GM19239 (cell line): Measurements from ENCODE around the gene C19orf73.
"Not testable (repeated sequence)": the region's sequence is repeated elsewhere in the genome, so short reads cannot be mapped to it uniquely, and the experiment has no call there.

Source experiments
- DNase-seq: peaks from one replicate; pipeline ENCODE4 v3.0.0; 2011; ENCODE audit warnings: low spot score; ENCODE audit not compliant: insufficient read length
- FAIRE-seq: peaks from 2 replicates; lab custom pipeline; 2011; peaks lifted over from hg19 to GRCh38; lab: Jason Lieb, UNC

Gene C19orf73

DNA sequence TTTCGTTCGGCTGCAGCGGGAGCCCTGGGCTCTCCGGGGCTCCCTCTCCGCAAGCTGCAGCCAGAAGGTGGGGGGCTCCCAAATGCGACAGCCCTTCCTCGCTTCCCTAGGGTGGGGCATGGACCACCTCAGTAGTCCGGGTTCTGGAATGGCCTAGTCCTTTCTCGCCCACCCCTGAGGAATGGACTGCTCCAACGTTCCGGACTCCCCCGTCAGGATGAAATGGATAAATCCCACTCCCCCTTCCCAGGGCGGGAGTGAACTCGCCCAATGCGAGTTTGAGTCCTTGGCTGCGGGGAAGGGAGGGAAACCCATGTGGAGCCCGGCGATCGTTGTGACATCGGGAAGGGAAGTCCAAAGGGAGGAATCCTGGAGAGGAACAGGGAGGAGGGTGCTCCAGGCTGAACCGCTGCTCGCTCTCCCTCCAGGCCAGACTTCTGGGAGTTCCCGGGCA, 30.7 kb upstream of the C19orf73 start:
- no peak for DNase-seq
- no peak for FAIRE-seq

DNA sequence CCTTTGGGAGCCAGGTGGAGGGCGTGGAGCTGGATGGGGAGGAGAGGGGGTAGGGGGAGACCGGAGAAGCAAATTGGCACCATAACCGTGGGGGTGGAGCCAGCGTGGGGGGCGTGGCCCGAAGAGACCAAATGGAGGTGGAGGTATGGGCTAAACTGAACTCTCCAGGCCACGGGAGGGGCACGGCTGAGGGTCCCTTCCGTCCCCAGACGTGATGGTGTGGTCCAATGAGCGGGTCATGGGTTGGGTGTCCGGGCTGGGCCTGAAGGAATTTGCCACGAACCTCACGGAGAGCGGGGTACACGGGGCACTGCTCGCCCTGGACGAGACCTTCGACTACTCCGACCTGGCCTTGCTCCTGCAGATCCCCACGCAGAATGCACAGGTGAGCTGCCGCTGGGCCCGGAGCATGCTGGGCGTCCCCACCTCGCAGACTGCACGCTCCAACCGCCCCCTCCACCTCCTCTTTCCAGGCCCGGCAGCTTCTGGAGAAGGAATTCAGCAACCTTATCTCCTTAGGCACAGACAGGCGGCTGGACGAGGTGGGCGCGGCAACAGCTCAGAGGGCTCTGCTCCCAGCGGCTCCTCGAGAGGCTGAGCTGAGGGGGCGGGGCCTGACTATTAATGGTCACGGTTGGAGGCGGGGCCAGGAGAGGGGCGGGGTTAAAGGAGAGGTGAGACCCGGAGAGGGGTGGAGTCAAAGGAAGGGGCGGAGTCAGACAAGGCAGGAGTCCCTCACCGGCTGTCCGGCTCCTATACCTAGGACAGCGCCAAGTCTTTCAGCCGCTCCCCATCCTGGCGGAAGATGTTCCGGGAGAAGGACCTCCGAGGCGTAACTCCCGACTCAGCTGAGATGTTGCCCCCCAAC, 30.1 kb upstream of the C19orf73 start:
- peak; percentile 65 for DNase-seq
- FAIRE-seq, result no peak

DNA sequence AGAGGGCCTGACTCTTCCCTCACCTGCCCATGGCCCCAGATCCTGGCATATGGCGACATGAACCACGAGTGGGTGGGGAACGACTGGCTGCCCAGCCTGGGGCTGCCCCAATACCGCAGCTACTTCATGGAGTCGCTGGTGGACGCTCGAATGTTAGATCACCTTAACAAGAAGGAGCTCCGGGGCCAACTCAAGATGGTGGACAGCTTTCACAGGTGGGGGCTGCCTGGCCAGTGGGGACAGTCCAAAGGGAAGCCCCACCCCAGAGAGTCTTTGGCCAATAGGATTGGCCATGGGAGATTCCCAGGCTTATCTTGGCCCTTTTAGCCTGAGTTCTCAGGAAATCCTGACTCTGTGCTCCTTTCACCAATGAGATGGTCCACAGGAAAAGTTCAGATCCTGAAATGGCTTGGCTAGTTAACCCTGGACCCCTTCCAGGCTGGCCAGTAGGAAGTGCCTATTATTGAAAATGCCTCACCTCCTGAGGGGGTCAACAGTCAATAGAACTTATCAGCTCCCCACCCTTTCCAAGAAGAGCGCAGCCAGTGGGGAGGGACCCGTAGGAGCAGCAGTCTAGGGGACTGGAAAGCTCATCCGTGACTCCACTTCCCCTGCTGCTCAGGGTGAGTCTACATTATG, 29.2 kb upstream of the C19orf73 start:
- no peak for FAIRE-seq

DNA sequence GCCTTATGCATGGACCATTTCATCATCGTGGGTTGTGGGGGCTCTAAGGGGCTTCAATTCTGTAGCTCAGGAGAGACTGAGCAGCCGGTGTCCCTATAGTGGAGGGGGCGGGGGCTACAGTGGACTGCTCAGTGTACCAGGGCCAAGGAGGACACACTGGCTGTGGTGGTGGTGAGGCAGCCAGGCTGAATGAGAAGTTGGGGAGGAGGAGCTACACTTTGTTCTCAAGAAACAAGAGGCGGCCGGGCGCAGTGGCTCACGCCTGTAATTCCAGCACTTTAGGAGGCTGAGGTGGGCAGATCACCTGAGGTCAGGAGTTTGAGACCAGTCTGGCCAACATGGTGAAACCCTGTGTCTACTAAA, 27.4 kb upstream of the C19orf73 start:
- not testable (repeated sequence) for DNase-seq, FAIRE-seq

More for the DNA sequence above, 29.2 kb upstream of the C19orf73 start:
- no peak for DNase-seq

DNA sequence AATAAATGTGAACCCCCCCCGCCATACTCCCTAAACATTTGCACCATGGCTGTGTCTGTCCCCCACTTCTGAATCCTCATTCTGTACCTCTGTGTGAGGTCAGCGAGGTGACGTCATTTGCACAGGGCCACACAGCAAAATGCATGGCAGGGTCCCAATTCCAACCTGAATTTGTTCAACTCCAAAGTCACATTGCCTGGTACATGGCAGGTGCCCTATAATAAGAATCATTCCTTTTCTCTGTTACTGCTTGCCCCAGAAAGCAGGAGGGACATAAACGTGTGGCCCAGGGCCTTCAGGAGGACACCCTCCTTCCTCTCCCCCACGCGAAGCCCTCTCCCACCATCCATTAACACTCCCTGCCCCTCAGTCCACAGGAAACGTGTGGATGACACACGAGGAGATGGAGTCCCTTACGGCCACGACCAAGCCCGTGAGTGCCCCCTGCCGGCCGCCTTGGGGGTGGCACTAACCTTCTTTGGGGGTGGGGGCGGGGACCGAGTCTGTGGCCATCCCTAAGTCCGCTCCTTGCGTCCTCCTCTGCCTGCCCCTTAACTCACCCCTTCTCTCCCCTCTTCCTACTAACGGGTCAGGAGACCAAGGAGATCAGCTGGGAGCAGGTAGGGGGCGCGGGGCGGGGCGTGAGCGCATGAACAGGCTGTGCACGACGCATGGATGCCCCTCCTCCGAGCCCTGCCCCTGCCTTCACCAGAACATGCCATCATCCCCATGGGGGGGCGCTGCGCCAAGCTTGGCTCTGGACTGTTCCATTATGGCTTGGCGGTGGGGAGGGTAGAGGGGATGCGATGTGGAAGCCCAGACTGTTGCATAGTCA, 26.8 kb upstream of the C19orf73 start:
- FAIRE-seq (no peak), DNase-seq (peak; percentile 68)

DNA sequence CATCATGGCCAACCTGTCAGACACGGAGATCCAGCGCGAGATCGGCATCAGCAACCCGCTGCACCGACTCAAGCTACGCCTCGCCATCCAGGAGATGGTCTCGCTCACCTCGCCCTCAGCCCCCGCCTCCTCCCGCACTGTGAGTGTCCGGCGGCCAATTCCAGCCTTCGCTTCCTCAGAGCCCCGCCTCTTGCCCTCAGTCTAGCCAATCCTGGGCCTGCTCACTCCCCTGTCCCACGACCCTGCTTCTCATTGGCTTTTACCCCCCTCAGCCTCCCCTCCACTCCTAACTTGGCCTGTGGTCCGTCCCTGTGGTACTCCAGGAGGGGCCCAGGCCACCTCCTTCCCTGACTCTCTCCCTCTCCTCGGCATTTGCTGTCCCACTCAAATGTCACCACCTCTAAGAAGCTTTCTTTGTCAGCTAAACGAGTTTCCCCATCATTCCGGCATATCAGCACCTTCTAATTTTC, 24.0 kb upstream of the C19orf73 start:
- FAIRE-seq (peak; percentile 21), DNase-seq (peak; percentile 68)

DNA sequence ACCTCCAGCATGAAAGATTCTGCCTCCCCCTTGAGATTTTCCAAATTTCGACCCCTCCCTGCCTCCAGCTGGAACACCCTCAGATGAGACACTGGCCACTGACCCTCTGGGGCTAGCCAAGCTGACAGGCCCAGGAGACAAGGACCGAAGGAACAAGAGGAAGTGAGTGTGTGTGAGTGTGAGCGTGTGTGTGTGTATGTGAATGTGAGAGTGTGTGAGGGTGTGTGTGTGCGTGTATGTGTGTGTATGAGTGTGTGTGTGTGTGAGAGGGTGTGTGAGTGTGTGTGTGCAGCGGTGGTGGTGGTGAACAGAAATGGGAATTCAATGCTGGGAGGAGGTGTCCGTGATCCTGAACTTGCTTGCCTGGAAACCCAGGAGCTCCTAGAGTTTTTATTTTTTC, 22.4 kb upstream of the C19orf73 start:
- DNase-seq, result no peak
- FAIRE-seq, result no peak

DNA sequence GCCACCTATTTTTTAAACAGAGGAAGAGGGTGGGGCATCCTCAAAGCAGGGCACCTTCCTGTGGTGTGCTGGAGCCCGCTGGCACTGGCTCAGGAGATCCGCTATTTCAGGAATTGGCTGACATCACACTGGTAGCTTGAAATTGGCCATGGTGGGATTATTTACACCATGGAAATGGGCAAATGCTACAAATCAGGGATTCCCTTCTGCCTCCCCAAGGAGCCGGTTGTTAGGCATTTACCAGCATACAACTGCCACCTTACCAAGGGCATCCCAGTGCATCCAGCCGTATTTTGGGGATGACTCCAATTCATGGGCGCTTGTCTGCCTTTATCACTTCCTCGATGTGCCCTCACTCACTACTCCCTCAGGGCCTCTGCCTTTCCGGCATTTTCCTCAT, 22.0 kb upstream of the C19orf73 start:
- no peak for DNase-seq
- no peak for FAIRE-seq

DNA sequence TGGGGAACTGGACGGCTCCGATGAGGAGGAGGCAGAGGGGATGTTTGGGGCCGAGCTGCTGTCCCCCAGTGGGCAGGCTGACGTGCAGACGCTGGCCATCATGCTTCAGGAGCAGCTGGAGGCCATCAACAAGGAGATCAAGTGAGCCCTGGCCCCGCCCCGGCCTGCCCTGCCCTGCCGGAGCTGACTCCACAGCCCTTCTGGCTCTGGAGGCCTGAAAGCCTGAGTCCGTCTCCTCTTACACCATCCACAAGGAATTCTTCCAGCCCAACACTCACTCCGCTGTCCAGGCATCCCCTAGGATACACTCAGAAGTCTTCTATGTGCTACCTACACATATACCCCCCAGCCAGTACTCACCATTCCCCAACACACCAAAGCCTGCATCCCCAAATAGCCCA, 17.8 kb upstream of the C19orf73 start:
- DNase-seq (no peak), FAIRE-seq (no peak)

DNA sequence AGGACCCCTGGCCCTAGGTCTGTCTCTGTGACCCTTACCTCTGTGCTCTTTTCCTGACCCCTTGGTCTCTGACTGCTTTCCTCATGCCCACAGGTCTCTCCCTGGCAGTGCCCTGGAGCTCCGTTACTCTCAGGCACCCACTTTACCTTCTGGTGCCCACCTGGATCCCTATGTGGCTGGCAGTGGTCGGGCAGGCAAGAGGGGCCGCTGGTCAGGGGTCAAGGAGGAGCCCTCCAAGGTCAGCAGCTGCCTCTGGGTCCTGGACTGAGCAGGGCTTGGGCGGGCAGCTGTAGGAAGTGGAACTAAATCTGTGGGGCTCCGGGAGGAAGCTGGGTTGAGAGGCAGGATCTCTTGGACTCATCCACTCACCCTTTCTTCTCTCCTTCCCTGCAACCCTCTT, 16.7 kb upstream of the C19orf73 start:
- no peak for FAIRE-seq

DNA sequence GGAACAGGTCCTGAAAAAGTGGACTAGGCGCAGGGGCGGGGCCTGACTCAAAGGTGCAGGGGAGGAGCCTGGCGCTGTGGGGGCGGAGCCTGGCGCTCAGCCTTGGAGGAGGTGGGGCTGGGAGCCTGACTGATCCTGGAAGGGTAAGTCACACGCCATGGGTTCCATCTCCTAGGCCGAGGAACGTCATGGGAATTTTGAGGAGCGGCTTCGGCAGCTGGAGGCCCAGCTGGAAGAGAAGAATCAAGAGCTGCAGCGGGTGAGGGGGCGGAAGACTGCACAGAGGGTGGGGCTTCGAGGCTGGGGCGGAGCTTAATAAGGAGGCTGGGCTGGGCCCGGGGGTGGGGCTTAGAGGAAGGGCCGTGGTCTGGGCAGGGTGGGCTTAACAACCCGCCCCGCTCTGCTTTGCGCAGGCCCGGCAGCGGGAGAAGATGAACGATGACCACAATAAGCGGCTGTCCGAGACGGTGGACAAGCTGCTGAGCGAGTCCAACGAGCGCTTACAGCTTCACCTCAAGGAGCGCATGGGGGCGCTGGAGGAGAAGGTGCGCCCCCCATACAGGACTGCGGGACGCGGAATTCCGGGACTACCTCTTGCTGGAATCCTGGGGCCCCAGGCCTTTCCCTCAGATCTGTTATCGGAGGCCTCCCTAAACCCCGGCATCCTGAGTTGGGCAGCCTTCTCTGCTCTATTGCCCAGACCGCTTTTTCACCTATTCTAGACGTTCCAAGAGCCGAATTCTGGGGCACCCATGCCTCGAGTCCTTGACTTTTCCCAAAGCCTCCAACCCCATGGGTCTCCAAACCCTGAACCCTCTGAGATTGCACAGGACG, 14.9 kb upstream of the C19orf73 start:
- no peak for FAIRE-seq
- DNase-seq, result no peak

More for the DNA sequence above, 16.7 kb upstream of the C19orf73 start:
- DNase-seq, result no peak

DNA sequence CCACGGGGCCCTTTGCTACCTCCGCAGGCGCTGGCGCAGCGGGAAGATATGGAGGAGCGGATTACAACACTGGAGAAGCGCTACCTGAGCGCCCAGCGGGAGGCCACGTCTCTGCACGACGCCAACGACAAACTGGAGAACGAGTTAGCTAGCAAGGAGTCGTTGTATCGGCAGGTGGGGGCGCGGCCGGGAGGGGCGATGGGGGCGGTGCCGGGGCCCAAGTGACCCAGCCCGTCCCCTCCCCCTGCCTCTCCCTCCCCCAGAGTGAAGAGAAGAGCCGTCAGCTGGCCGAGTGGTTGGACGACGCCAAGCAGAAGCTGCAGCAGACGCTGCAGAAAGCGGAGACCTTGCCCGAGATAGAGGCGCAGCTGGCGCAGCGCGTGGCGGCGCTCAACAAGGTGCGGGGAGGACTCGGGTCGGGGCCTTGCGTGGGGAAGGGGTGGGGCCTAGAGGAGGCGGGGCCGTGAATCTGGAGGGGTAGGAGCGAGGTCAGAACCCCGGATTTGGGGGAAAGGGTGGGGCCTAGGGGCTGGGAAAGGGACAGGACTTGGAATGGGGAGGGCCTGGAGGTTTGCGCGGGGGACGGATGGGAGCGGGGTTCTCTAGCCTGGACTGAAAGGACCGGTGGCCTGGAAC, 14.1 kb upstream of the C19orf73 start:
- FAIRE-seq (no peak), DNase-seq (no peak)

DNA sequence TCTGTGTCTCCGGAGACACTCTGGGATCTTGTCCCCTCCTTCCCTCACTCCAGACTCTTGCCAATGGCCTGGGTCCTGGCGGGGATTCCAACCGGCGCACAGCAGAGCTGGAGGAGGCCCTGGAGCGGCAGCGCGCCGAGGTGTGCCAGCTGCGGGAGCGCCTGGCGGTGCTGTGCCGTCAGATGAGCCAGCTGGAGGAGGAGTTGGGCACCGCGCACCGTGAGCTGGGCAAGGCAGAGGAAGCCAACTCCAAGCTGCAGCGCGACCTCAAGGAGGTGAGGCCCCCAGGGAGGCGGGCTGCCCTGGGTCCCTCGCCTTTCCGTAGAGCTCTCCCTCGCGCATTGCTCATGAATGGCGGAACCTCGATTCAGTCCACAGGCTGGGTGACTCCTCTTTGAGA, 11.4 kb upstream of the C19orf73 start:
- FAIRE-seq, result no peak
- no peak for DNase-seq

DNA sequence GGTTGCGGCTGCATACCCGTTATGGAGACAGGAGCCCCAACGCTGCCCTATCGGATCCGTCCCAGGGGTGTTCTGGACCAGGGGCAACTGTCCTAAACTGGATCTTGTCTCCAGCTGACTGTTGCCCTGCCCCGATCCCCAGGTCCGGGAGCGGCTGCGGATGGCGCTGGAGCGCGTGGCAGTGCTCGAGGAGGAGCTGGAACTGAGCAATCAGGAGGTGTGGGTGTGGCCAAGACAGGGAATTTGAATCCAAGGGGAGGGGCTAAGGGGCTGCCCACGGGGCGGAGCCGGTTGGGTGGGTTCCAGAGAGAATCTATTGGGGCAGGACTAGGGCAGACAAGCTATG, 10.3 kb upstream of the C19orf73 start:
- no peak for FAIRE-seq
- DNase-seq, result no peak

DNA sequence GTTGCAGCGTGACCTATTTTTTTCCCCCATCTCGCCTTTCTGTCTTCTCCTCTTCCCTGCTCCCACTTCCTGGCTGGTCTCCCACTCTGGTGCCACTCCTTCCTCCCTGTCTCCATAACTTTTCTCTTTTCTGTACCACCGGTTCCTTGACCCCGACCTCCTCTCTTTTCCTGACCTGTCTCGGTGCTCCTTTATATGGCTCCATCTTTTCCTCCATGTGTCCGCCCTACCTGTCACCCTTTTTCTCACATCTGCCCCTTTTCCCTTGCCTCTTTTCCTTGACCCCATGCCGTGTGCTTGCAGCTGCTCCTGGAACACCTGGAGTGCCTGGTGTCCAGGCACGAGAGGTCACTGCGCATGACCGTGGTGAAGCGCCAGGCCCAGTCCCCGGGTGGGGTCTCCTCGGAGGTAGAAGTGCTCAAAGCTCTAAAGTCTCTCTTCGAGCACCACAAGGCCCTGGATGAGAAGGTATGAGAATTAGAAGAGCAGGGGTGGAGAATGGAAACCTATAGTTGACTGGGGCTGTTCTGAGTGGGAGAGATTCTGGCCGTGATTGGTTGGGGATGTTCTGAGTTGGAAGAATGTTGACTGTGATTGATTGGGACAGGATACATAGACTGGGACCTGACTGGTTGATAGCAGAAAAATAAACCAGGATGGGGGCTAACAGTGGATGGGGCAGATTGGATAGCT, 9.7 kb upstream of the C19orf73 start:
- no peak for DNase-seq
- no peak for FAIRE-seq

DNA sequence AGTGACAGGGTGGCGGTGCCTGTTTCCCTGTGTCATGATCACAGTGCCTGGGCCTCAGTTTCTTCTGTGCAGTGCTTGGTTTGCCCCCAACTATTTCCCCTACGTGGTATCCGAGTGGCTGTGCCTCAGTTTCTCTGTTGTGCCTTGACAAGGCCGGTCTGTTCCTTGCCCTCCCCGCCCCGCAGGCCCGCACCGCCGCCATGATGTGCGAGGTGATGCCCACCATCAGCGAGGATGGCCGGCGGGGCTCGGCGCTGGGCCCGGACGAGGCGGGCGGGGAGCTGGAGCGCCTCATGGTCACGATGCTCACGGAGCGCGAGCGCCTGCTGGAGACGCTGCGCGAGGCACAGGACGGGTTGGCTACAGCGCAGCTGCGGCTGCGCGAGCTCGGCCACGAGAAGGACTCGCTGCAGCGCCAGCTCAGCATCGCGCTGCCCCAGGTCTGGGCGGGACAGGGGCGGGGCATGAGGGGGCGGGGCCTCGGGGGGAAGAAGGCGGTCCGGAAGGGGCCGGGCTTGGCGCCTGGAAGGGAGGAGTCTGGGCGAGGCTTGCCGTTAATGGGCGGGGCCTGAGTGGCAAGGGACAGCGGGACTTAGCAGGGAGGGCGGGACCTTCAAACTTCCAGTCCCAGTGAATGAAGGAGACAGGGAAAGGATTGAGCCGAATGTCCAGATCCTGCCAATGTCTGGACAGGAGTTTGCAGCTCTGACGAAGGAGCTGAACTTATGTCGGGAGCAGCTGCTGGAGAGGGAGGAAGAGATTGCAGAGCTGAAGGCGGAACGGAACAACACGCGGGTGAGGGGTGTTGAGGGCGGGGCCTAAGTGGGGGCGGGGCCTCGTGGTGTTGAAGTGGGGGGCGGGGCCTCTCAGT, 9.0 kb upstream of the C19orf73 start:
- FAIRE-seq (peak; percentile 94), DNase-seq (peak; percentile 94)

DNA sequence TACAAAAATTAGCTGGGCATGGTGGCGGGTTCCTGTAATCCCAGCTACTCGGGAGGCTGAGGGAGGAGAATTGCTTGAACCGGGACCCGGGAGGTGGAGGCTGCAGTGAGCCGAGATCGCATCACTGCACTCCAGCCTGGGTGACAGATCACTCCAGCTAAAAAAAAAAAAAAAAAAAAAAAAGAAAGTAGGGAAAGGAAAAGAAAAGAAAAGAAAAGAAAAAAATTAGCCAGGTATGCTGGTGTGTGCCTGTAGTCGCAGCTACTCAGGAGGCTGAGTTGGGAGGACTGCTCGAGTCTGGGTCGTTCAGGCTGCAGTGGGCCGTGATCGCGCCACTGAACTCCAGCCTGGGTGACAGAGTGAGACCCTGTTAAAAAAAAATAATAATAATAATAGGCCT, 8.3 kb upstream of the C19orf73 start:
- FAIRE-seq, DNase-seq: not testable (repeated sequence)

DNA sequence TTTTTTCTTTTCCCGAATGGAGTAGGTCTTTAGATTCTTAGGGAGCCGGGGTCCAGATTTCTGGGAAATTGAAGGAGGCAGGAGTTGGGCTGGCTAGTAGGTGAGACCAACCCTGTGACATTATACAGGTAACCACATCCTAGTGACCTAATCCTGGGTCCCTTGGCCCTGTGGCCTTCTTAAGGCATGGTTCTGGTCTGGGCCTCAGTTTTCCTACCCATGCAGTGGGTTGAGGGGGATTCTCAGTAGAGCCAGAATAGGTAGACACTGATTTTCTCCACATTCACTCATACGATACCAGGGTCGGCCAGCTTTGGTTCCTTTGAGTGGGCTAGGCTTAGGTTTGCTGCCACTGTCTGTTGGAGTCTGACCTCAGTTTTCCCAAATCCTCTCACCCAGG, 7.6 kb upstream of the C19orf73 start:
- DNase-seq (no peak), FAIRE-seq (no peak)
